ES-I3 (cell line): ENCODE measurements around the gene DSE.

Experiments
- H3K36me3 ChIP-seq: 2 replicates; pipeline ENCODE4 v1.6.1; 2013; ENCODE audit warnings: mild to moderate bottlenecking, low read length, control low read depth, moderate library complexity; ENCODE audit not compliant: insufficient read depth
- H3K4me1 ChIP-seq: 2 replicates; pipeline ENCODE4 v1.6.1; 2013; ENCODE audit warnings: mild to moderate bottlenecking, control low read depth, low read length; ENCODE audit not compliant: insufficient read depth
- H3K9ac ChIP-seq: 2 replicates; pipeline ENCODE4 v1.6.1; 2013; ENCODE audit warnings: low read depth, mild to moderate bottlenecking, low read length, moderate library complexity
- H3K9me3 ChIP-seq: 2 replicates; pipeline ENCODE4 v1.6.1; 2013; ENCODE audit warnings: mild to moderate bottlenecking, low read length, moderate library complexity; ENCODE audit not compliant: control insufficient read depth, insufficient read depth

DSE gene

GRCh38 chr6:116402108-116402937 is 31.6 kb downstream of the DSE start:
- Histone ChIP-seq H3K9me3 (no peaks in the 10 kb centered on the region), H3K9ac (no peak overlapping the region), H3K36me3 (no peaks in the 10 kb centered on the region), H3K4me1 (peaks cover 23% of the 10 kb centered on the region)

GRCh38 chr6:116403205-116403604 is 32.5 kb downstream of the DSE start:
- no peaks in the 10 kb centered on the region for H3K9me3 ChIP-seq
- 0 out of 2 replicates have a peak, but pooled peaks cover 1% of the 10 kb centered on the region for H3K36me3 ChIP-seq
- peaks cover 16% of the 10 kb centered on the region for H3K4me1 ChIP-seq
- H3K9ac ChIP-seq: no peak overlapping the region

- Histone ChIP-seq H3K4me1 (peaks cover 12% of the 10 kb centered on the region), H3K9ac (no peak overlapping the region), H3K9me3 (no peaks in the 10 kb centered on the region), H3K36me3 (0 out of 2 replicates have a peak, but pooled peaks cover 4% of the 10 kb centered on the region)
Observed at GRCh38 chr6:116404696-116405095, 33.9 kb downstream of the DSE start.

GRCh38 chr6:116405138-116405537 is 34.4 kb downstream of the DSE start:
- Histone ChIP-seq H3K9ac (no peak overlapping the region), H3K4me1 (peaks cover 12% of the 10 kb centered on the region), H3K36me3 (0 out of 2 replicates have a peak, but pooled peaks cover 4% of the 10 kb centered on the region), H3K9me3 (no peaks in the 10 kb centered on the region)

- Histone ChIP-seq H3K4me1 (peaks cover 12% of the 10 kb centered on the region), H3K36me3 (0 out of 2 replicates have a peak, but pooled peaks cover 4% of the 10 kb centered on the region), H3K9ac (no peak overlapping the region), H3K9me3 (no peaks in the 10 kb centered on the region)
Observed at GRCh38 chr6:116405652-116406356, 35.1 kb downstream of the DSE start.

- peaks cover 12% of the 10 kb centered on the region for H3K4me1 ChIP-seq
- H3K36me3 ChIP-seq: 0 out of 2 replicates have a peak, but pooled peaks cover 4% of the 10 kb centered on the region
- no peaks in the 10 kb centered on the region for H3K9me3 ChIP-seq
- no peak overlapping the region for H3K9ac ChIP-seq
Observed at GRCh38 chr6:116406678-116407345, 36.1 kb downstream of the DSE start.

GRCh38 chr6:116408491-116408890 is 37.7 kb downstream of the DSE start:
- 0 out of 2 replicates have a peak, but pooled peaks cover 4% of the 10 kb centered on the region for H3K36me3 ChIP-seq
- peaks cover 12% of the 10 kb centered on the region for H3K4me1 ChIP-seq
- H3K9ac ChIP-seq: no peak overlapping the region
- H3K9me3 ChIP-seq: no peaks in the 10 kb centered on the region

GRCh38 chr6:116409756-116410155 is 39.0 kb downstream of the DSE start:
- H3K4me1 ChIP-seq: peaks cover 12% of the 10 kb centered on the region
- H3K36me3 ChIP-seq: 0 out of 2 replicates have a peak, but pooled peaks cover 4% of the 10 kb centered on the region
- H3K9ac ChIP-seq: no peak overlapping the region
- H3K9me3 ChIP-seq: no peaks in the 10 kb centered on the region

GRCh38 chr6:116411284-116411623 is 40.5 kb downstream of the DSE start:
- H3K36me3 ChIP-seq: 0 out of 2 replicates have a peak, but pooled peaks cover 4% of the 10 kb centered on the region
- H3K4me1 ChIP-seq: peaks cover 3% of the 10 kb centered on the region; the same call in 1 of the 2 replicates
- H3K9ac ChIP-seq: no peak overlapping the region
- no peaks in the 10 kb centered on the region for H3K9me3 ChIP-seq

- Histone ChIP-seq H3K4me1 (peaks cover 3% of the 10 kb centered on the region; the same call in 1 of the 2 replicates), H3K9ac (no peak overlapping the region), H3K36me3 (0 out of 2 replicates have a peak, but pooled peaks cover 4% of the 10 kb centered on the region), H3K9me3 (no peaks in the 10 kb centered on the region)
Observed at GRCh38 chr6:116412270-116412669, 41.5 kb downstream of the DSE start.

GRCh38 chr6:116413357-116413756 is 42.6 kb downstream of the DSE start:
- H3K4me1 ChIP-seq: peaks cover 3% of the 10 kb centered on the region; the same call in 1 of the 2 replicates
- H3K36me3 ChIP-seq: 0 out of 2 replicates have a peak, but pooled peaks cover 1% of the 10 kb centered on the region
- no peaks in the 10 kb centered on the region for H3K9me3 ChIP-seq
- H3K9ac ChIP-seq: no peak overlapping the region

- Histone ChIP-seq H3K36me3 (no peaks in the 10 kb centered on the region), H3K4me1 (peaks cover 5% of the 10 kb centered on the region; the same call in 1 of the 2 replicates), H3K9me3 (no peaks in the 10 kb centered on the region)
Observed at GRCh38 chr6:116417661-116418060, 46.9 kb downstream of the DSE start.

GRCh38 chr6:116419069-116419786 is 48.5 kb downstream of the DSE start:
- Histone ChIP-seq H3K9ac (no peak overlapping the region), H3K36me3 (no peaks in the 10 kb centered on the region), H3K4me1 (peaks cover 5% of the 10 kb centered on the region; the same call in 1 of the 2 replicates)

More at GRCh38 chr6:116417661-116418060, 46.9 kb downstream of the DSE start:
- no peak overlapping the region for H3K9ac ChIP-seq

More at GRCh38 chr6:116419069-116419786, 48.5 kb downstream of the DSE start:
- H3K9me3 ChIP-seq: no peaks in the 10 kb centered on the region
